Ascending aorta (tissue), 2 donors: Measurements from ENCODE around the gene ACADSB. TPM values are rescaled to one million over a fixed set of nuclear protein-coding genes. Genes with fewer than 3 reads are reported as not detected.

Source experiments
- DNase-seq, 2 donors: peaks; one replicate each; pipeline ENCODE4 v3.0.0-alpha.2; 2019; ENCODE audit warnings: low spot score in 2 of 2
- H3K27ac ChIP-seq, 2 donors: fragments of 200-600 bp; sonication (generic); one replicate each; pipeline ENCODE4 v1.5.1; 2016 to 2017; ENCODE audit warnings: mild to moderate bottlenecking in 1 of 2
- H3K27me3 ChIP-seq: fragments of 200-600 bp; sonication (generic); one replicate; pipeline ENCODE4 v1.5.1; 2017
- H3K36me3 ChIP-seq, 2 donors: fragments of 200-600 bp; sonication (generic); one replicate each; pipeline ENCODE4 v1.5.1; 2016
- H3K4me1 ChIP-seq, 2 donors: fragments of 200-600 bp; sonication (generic); one replicate each; pipeline ENCODE4 v1.5.1; 2016 to 2017; ENCODE audit warnings: mild to moderate bottlenecking in 1 of 2
- H3K4me3 ChIP-seq, 2 donors: fragments of 200-600 bp; sonication (generic); one replicate each; pipeline ENCODE4 v1.5.1; 2016 to 2017; ENCODE audit warnings: mild to moderate bottlenecking in 1 of 2
- H3K9me3 ChIP-seq, 2 donors: fragments of 200-600 bp; sonication (generic); one replicate each; pipeline ENCODE4 v1.5.1; 2016
- intact Hi-C: fragments of 100-400 bp; cut with DNase I; formaldehyde crosslinking; loops from one replicate; pipeline ENCODE4 v1.15.1; 2023
- total RNA-seq: library from RNA; depleted of rRNA; stranded (reverse); fragments of >200 nt; gene quantifications from one replicate; pipeline ENCODE4 v1.1.0, GENCODE V29; 2016
- TF ChIP-seq, protein P1 (sequence below), 3 experiments: fragments of 200-600 bp in 2 of 3; fragments of 450-650 bp in 1 of 3; sonication (generic) in 2 of 3; IDR thresholded peaks; one replicate each; pipeline ENCODE4 v1.5.1; 2016 to 2019; ENCODE audit warnings: antibody characterized with exemption in 3 of 3, mild to moderate bottlenecking in 1 of 3, moderate library complexity in 1 of 3

Gene ACADSB
- total RNA-seq, 1 donor from 2014 or later: 1.8 TPM

DNA sequence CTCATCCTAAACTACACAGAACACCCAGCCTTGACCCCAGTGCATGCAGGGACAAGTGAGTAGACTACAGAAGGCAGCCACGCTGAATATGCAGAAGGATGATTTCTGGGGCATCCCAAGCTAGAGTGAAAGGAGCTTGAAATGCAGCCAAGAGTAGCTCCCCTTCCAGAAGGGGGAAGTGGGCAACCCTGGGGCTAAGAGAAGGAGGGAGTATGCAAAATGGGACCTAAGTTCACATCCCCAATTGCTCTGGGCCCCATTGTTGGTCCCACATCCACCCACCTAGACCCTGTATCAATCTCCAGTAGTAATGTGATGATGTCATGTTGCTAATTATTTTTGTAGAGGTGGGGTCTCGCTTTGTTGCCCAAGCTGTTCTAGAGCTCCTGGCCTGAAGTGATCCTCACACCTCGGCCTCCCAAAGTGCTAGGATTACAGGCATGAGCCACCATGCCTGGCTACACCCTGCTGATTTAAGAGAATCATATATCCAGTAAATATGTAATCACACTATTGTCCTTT lies 34.2 kb upstream of the ACADSB start:
- H3K9me3 ChIP-seq: no peaks in the 10 kb centered on the region
- DNase-seq: no peak
- no peaks in the 10 kb centered on the region for H3K27me3 ChIP-seq
- no peaks in the 10 kb centered on the region for H3K36me3 ChIP-seq
- H3K4me3 ChIP-seq: no peak overlapping the region
- intact Hi-C loops: no loop called here
- no peaks in the 10 kb centered on the region for H3K4me1 ChIP-seq
- no peak overlapping the region for H3K27ac ChIP-seq
- TF ChIP-seq, protein P1, sequence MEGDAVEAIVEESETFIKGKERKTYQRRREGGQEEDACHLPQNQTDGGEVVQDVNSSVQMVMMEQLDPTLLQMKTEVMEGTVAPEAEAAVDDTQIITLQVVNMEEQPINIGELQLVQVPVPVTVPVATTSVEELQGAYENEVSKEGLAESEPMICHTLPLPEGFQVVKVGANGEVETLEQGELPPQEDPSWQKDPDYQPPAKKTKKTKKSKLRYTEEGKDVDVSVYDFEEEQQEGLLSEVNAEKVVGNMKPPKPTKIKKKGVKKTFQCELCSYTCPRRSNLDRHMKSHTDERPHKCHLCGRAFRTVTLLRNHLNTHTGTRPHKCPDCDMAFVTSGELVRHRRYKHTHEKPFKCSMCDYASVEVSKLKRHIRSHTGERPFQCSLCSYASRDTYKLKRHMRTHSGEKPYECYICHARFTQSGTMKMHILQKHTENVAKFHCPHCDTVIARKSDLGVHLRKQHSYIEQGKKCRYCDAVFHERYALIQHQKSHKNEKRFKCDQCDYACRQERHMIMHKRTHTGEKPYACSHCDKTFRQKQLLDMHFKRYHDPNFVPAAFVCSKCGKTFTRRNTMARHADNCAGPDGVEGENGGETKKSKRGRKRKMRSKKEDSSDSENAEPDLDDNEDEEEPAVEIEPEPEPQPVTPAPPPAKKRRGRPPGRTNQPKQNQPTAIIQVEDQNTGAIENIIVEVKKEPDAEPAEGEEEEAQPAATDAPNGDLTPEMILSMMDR (IDR thresholded peaks at IDR 0.05): no peak

DNA sequence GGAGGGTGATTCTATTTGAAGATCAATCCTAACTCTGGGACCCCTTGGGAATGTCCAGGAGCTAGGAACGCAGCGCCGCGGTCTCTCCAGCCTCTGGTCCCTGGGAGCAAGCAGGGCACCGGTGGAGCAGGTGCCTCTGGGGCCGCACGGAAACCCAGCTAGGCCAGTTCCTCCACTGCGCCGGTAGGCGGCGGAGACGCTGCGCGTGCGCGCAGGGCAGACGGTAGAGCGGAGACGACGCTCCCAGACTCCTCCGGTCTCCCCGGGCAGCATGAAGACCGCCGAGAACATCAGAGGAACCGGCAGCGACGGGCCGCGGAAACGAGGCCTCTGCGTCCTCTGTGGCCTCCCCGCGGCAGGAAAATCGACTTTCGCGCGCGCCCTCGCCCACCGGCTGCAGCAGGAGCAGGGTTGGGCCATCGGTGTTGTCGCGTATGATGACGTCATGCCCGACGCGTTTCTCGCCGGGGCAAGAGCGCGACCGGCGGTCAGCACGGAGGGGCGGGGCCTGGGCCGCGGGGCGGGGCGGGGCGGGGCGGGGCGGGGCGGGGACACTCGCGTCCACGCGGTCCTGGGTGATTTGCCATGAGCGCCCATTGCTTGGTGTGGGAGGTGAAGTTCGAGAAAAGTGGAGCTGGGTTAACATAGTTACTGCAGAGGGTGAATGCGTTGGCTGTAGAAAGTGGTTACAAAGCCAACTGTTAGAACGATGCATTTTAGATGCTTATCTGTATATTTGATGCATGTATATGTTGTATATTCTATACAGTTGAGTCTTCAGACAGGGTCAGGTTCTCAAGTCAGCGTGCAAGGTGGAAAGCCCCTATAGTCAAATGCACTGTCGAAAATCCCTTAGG lies 28.4 kb upstream of the ACADSB start, which contains the start of gene PSTK:
Gene PSTK (plus strand): TSS at position 193 of the 857 bp plus-strand sequence. CDS start 79 bp downstream, at position 272.
- Histone ChIP-seq H3K36me3 (no peaks in the 10 kb centered on the region), H3K4me1 (peaks cover 0 to 2% of the 10 kb centered on the region in 2 donors), H3K9me3 (no peaks in the 10 kb centered on the region), H3K27me3 (no peaks in the 10 kb centered on the region), H3K4me3 (peak within 1 kb of the TSS; percentile 75 to 88), H3K27ac (peak within 1 kb of the TSS; percentile 89 to 90)
- peak; percentile 31 to 92 for DNase-seq
- intact Hi-C loops: loop anchor here (1.0 kb wide), 2 partner anchors 26 to 28 kb away; partner anchors contain the start of genes C10orf88 and IKZF5
- TF ChIP-seq, protein P1 (IDR thresholded peaks at IDR 0.05): peak; percentile 95 to 98 (median 97)

DNA sequence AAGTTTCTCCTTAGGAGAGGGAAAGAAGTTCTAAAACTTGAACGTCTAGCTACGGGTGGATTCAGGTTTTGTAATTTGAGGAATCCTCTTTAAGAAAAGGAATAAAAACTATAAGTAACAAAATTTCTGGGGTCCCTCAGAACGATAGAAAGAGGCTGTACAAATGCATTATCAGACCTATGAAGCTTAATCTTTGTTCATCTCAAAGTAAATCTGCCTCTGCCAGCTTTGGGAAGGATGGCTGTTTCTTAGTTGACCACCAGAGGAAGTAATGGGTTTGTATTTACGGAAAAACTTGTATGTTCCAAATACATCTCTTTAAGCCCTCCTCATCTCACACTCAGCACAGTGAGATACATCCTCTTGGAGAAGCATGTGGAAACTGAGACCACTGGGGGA lies 27.7 kb upstream of the ACADSB start:
- H3K27me3 ChIP-seq: no peaks in the 10 kb centered on the region
- peaks cover 0 to 2% of the 10 kb centered on the region in 2 donors for H3K4me1 ChIP-seq
- TF ChIP-seq, protein P1 (IDR thresholded peaks at IDR 0.05): peak; percentile 13 to 34 (median 32)
- intact Hi-C loops: no loop called here
- H3K36me3 ChIP-seq: no peaks in the 10 kb centered on the region
- peak overlapping the region; percentile 75 to 88 for H3K4me3 ChIP-seq
- H3K27ac ChIP-seq: peak overlapping the region; percentile 89 to 90
- no peaks in the 10 kb centered on the region for H3K9me3 ChIP-seq
- DNase-seq: no peak

DNA sequence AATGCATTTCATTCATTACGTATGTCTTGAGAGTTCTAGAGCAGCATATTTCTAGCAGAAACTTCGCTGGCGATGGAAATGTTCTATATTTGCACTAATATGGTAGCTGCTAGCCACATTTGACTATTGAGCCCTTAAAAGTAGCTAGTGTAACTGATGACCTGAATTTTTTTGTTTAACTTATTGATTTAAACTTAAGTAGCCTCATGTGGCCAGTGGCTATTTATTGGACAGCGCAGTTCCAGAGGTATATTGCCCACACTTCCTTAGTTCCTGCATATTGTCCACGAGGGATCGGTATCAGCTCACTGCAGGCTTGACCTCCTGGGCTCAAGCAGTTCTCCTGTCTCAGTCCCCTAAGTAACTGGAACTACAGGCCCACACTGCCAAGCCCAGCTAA lies 24.9 kb upstream of the ACADSB start:
- Histone ChIP-seq H3K27me3 (no peaks in the 10 kb centered on the region), H3K27ac (no peak overlapping the region), H3K4me1 (peaks cover 0 to 2% of the 10 kb centered on the region in 2 donors), H3K9me3 (no peaks in the 10 kb centered on the region), H3K36me3 (no peaks in the 10 kb centered on the region), H3K4me3 (no peak overlapping the region)
- intact Hi-C loops: no loop called here
- TF ChIP-seq, protein P1 (IDR thresholded peaks at IDR 0.05): no peak
- no peak for DNase-seq

DNA sequence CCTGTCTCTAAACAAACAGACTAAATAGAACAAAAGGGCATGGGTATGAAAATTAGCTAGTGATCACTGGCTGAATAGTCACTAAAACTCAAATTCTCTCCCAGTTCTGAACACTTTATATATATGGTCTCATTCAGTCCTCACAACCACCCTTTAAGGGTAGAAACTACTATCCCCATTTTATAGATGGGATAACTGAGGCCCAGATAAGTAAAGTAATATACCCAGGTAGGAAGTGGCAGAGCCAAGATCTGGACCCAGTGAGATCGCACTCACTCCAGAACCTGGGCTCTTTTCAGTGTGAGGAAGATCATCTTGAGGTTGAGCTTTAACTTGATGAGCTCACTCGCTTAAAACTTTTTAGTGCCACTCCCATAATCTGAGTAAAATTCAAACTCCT lies 24.1 kb upstream of the ACADSB start:
- no peak for DNase-seq
- intact Hi-C loops: no loop called here
- Histone ChIP-seq H3K9me3 (no peaks in the 10 kb centered on the region), H3K4me1 (peaks cover 0 to 2% of the 10 kb centered on the region in 2 donors), H3K36me3 (no peaks in the 10 kb centered on the region), H3K4me3 (no peak overlapping the region), H3K27me3 (no peaks in the 10 kb centered on the region), H3K27ac (no peak overlapping the region)
- TF ChIP-seq, protein P1 (IDR thresholded peaks at IDR 0.05): no peak
